Esophagus muscularis mucosa (tissue), 4 donors: ENCODE measurements around the gene ACCSL. TPM values are rescaled to one million over a fixed set of nuclear protein-coding genes. Genes with fewer than 3 reads are reported as not detected.

Experiments
- DNase-seq: peaks from one replicate; pipeline ENCODE4 v3.0.0-alpha.2; 2017; ENCODE audit errors: extremely low spot score
- H3K27ac ChIP-seq, 4 donors: fragments of 200-600 bp; sonication (generic); replicated peaks in 1 of 4; 1 replicate in 3 of 4; 2 replicates in 1 of 4; pipeline ENCODE4 v1.5.1; 2016 to 2019; ENCODE audit warnings: mild to moderate bottlenecking in 1 of 4
- H3K27me3 ChIP-seq, 4 donors: fragments of 200-600 bp; sonication (generic); one replicate each; pipeline versions ENCODE4 v1.5.1 to v1.6.0; 2016 to 2019
- H3K36me3 ChIP-seq, 4 donors: fragments of 200-600 bp; sonication (generic); one replicate each; pipeline ENCODE4 v1.5.1; 2016 to 2019
- H3K4me1 ChIP-seq, 4 donors: fragments of 200-600 bp; sonication (generic); one replicate each; pipeline ENCODE4 v1.5.1; 2016 to 2019
- H3K4me3 ChIP-seq, 4 donors: fragments of 200-600 bp; sonication (generic); 1 replicate in 2 of 4; 2 replicates in 2 of 4; pipeline ENCODE4 v1.5.1; 2016 to 2019; ENCODE audit warnings: mild to moderate bottlenecking in 4 of 4, moderate library complexity in 1 of 4
- H3K9me3 ChIP-seq, 4 donors: fragments of 200-600 bp; sonication (generic); 1 replicate in 3 of 4; 2 replicates in 1 of 4; pipeline ENCODE4 v1.5.1; 2016 to 2019
- EP300 ChIP-seq: sonication (generic); formaldehyde crosslinking; IDR thresholded peaks from one replicate; pipeline ENCODE4 v1.6.1; 2017; ENCODE audit warnings: antibody characterized with exemption
- POLR2A ChIP-seq: fragments of 450-650 bp; IDR thresholded peaks from one replicate; pipeline ENCODE4 v1.6.1; 2017; ENCODE audit warnings: antibody characterized with exemption, moderate library complexity, mild to moderate bottlenecking, low read depth
- POLR2AphosphoS5 ChIP-seq, 2 donors: sonication (generic); formaldehyde crosslinking; IDR thresholded peaks; one replicate each; pipeline ENCODE4 v1.6.1; 2017; ENCODE audit warnings: antibody characterized with exemption in 2 of 2
- WGBS: methylation state at CpG from one replicate; pipeline ENCODE4 v1.1.5; 2018; 5-methylcytosine and 5-hydroxymethylcytosine counted together
- intact Hi-C: fragments of 100-400 bp; cut with DNase I; formaldehyde crosslinking; loops from one replicate; pipeline ENCODE4 v1.15.1; 2023
- total RNA-seq, 4 donors: library from RNA; depleted of rRNA; stranded (reverse); fragments of >200 nt; gene quantifications; one replicate each; pipeline versions ENCODE4 v1.1.0 to v1.2.1, GENCODE V29; 2016
- TF ChIP-seq, protein P1 (sequence below), 3 experiments: fragments of 200-600 bp in 2 of 3; fragments of 450-650 bp in 1 of 3; sonication (generic) in 2 of 3; IDR thresholded peaks; one replicate each; pipeline ENCODE4 v1.5.1; 2017 to 2019; ENCODE audit warnings: antibody characterized with exemption in 3 of 3, mild to moderate bottlenecking in 2 of 3, moderate library complexity in 1 of 3

Gene ACCSL
- total RNA-seq, 4 donors from 2014 or later = not detected

DNA sequence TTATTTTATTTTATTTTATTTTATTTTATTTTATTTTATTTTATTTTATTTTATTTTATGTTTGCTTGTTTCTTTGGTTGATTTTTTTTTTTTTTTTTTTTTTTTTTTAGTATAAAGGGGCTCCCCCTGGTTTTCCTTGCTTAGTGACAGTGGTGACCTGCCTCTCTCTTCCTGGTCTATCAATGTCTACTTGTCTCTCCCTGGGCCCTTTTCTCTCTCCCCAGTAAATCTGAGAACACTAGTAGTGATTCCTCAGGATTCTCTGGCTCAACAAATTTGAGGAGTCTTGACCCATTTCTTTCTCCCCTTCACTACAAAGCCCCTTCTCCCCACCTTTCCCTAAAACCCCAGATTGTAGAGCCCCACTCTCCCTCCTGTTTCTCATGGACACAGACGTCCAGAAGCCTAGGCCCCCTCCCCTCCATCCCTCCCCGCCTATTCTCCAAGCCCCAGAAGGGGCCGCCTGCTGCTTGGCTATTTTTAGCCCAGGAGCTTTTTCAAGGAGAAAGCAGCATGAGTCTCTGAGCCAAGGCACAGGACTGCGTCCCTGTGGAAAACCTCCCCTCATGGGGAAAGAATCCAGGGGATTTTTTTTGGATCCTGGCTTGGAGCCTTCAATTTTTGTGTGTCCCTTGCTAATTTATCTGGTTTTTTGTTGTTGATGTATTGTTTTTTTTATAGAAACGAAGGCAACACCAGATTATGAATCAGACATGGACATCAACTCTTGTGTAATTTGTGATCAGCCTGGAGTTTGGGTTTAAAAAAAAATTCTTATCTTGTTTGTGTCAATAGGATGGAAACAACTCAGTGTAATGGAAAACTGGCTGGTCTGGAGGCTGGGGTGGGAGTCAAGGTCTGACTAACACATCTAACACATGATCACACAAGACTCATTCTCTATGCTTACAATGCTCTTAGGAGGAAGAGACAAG lies 17.5 kb upstream of the ACCSL start:
- DNase-seq = peak; percentile 79
- no peaks in the 10 kb centered on the region for H3K36me3 ChIP-seq
- H3K4me3 ChIP-seq = no peak overlapping the region
- TF ChIP-seq POLR2A = no peak
- TF ChIP-seq POLR2AphosphoS5 (IDR thresholded peaks at IDR 0.05) = peak in 1 of 2 donors; percentile 10
- no peaks in the 10 kb centered on the region for H3K9me3 ChIP-seq
- H3K27ac ChIP-seq = peak overlapping the region; percentile 46 to 62 (median 52)
- 10% methylated on average over 5 of the region's 5 CpGs for WGBS
- no peaks in the 10 kb centered on the region for H3K27me3 ChIP-seq
- intact Hi-C loops = no loop called here
- H3K4me1 ChIP-seq = peaks cover 27 to 40% (median 35%) of the 10 kb centered on the region in 4 donors

DNA sequence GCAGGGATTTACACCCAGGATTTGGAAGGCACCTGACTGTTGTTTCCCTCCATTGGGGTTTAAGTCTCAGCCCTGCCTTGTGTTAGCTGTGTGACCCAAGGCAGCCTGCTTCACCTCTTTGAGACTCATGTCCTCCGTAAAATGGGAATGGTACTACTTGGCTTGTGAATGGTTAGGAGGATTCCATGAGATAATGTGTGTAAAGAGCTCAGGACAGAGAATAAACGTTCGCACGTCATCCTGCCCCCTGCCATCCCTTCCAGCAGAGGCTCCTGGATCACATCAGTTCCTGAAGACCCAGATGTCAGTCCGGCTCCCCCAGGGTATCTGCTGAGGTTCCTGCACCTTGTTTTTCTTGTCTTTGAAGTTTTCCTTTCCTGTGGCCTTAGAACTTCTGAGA lies 16.8 kb upstream of the ACCSL start:
- WGBS = 52% methylated on average over 5 of the region's 5 CpGs
- intact Hi-C loops = no loop called here
- Histone ChIP-seq H3K4me3 (no peak overlapping the region), H3K36me3 (no peaks in the 10 kb centered on the region), H3K27me3 (no peaks in the 10 kb centered on the region), H3K27ac (peak overlapping the region; percentile 29 to 62 (median 52)), H3K9me3 (no peaks in the 10 kb centered on the region), H3K4me1 (peaks cover 27 to 40% (median 35%) of the 10 kb centered on the region in 4 donors)
- peak; percentile 87 for DNase-seq
- no peak for TF ChIP-seq EP300
- no peak for TF ChIP-seq POLR2A
- TF ChIP-seq, protein P1, sequence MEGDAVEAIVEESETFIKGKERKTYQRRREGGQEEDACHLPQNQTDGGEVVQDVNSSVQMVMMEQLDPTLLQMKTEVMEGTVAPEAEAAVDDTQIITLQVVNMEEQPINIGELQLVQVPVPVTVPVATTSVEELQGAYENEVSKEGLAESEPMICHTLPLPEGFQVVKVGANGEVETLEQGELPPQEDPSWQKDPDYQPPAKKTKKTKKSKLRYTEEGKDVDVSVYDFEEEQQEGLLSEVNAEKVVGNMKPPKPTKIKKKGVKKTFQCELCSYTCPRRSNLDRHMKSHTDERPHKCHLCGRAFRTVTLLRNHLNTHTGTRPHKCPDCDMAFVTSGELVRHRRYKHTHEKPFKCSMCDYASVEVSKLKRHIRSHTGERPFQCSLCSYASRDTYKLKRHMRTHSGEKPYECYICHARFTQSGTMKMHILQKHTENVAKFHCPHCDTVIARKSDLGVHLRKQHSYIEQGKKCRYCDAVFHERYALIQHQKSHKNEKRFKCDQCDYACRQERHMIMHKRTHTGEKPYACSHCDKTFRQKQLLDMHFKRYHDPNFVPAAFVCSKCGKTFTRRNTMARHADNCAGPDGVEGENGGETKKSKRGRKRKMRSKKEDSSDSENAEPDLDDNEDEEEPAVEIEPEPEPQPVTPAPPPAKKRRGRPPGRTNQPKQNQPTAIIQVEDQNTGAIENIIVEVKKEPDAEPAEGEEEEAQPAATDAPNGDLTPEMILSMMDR (IDR thresholded peaks at IDR 0.05) = no peak
- no peak for TF ChIP-seq POLR2AphosphoS5 (IDR thresholded peaks at IDR 0.05)

DNA sequence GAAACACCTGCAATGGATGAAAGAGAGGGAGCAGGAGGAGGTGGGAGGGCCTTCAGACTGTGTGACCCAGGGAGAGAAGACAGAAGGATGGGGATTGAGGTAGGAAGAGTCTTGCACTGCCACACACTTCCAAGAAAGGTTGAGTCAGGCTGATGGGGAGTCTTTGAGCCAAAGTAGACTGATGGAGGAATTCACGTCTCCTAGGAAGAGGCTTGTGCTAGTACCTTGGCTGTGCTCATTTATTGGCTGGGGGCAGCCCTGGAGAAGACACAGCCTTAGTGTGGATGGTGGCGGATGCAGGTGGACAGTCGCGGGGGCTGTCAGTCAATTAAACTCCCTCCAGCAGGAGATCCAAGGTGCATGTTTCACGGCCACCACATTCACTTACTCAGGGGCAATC lies 16.2 kb upstream of the ACCSL start:
- no peaks in the 10 kb centered on the region for H3K36me3 ChIP-seq
- no peak for TF ChIP-seq EP300
- TF ChIP-seq, protein P1 (IDR thresholded peaks at IDR 0.05) = no peak
- TF ChIP-seq POLR2AphosphoS5 (IDR thresholded peaks at IDR 0.05) = no peak
- no peak for TF ChIP-seq POLR2A
- intact Hi-C loops = no loop called here
- H3K4me3 ChIP-seq = no peak overlapping the region
- peak; percentile 72 for DNase-seq
- 90% methylated on average over 5 of the region's 5 CpGs for WGBS
- peak overlapping the region; percentile 29 to 62 (median 52) for H3K27ac ChIP-seq
- H3K9me3 ChIP-seq = no peaks in the 10 kb centered on the region
- peaks cover 27 to 40% (median 35%) of the 10 kb centered on the region in 4 donors for H3K4me1 ChIP-seq
- H3K27me3 ChIP-seq = no peaks in the 10 kb centered on the region

DNA sequence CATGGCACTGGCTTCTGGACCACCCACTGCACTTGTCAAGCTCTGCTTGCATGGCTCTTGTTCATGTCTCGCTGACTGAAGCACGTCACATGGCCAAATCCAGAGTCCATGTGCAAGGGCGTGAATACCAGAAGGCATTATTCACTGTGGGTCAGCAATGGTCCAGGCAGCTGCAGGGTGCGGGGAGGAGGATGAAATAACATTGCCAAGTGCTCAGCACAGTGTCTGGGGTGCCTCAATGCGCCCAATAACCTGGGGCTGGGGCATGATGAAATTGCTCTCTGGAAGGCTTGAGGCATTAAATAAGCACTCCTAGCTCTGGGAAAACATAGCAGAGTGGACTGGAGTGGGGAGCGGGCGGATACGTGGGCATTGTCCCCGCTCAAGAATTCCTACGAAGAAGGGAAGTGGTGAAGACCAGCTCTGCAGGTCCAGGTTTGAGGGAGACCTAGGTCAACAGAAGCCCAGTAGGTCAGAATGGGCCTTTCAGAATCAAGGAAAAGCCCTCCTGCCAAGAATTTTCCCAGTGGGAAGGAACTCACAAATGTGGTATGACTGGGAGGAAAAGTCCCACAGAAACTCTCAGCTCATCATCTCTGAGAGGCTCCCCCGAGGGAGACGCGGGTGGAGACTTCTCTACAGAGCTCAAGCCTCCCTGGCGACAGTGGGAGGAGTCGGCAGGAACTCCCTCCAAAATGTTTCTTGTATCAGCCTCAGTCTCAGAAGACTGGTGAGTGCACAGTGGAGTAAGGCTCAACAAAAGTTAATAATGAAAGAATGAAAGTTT lies 15.3 kb upstream of the ACCSL start:
- 70% methylated on average over 15 of the region's 15 CpGs for WGBS
- no peak overlapping the region for H3K4me3 ChIP-seq
- peaks cover 32 to 47% (median 42%) of the 10 kb centered on the region in 4 donors for H3K4me1 ChIP-seq
- DNase-seq = peak; percentile 87
- peak overlapping the region in 3 of 4 donors; percentile 8 to 46 (median 26) for H3K27ac ChIP-seq
- H3K27me3 ChIP-seq = no peaks in the 10 kb centered on the region
- no peaks in the 10 kb centered on the region for H3K9me3 ChIP-seq
- TF ChIP-seq, protein P1 (IDR thresholded peaks at IDR 0.05) = no peak
- no peak for TF ChIP-seq EP300
- no peak for TF ChIP-seq POLR2A
- no peak for TF ChIP-seq POLR2AphosphoS5 (IDR thresholded peaks at IDR 0.05)
- intact Hi-C loops = no loop called here
- H3K36me3 ChIP-seq = no peaks in the 10 kb centered on the region

GRCh38 chr11:44033411-44033850 lies 14.3 kb upstream of the ACCSL start:
- WGBS = 53% methylated on average over 3 of the region's 3 CpGs
- peak overlapping the region in 3 of 4 donors; percentile 3 to 26 (median 14) for H3K27ac ChIP-seq
- intact Hi-C loops = no loop called here
- H3K4me1 ChIP-seq = peaks cover 32 to 47% (median 42%) of the 10 kb centered on the region in 4 donors
- no peaks in the 10 kb centered on the region for H3K36me3 ChIP-seq
- TF ChIP-seq POLR2A (no peak), POLR2AphosphoS5 (IDR thresholded peaks at IDR 0.05) (no peak), EP300 (no peak)
- TF ChIP-seq, protein P1 (IDR thresholded peaks at IDR 0.05) = no peak
- H3K9me3 ChIP-seq = no peaks in the 10 kb centered on the region
- DNase-seq = no peak
- H3K4me3 ChIP-seq = no peak overlapping the region
- H3K27me3 ChIP-seq = no peaks in the 10 kb centered on the region
